ENCODE data around the gene BBS10.
"Not testable (repeated sequence)": the region's sequence is repeated elsewhere in the genome, so short reads cannot be mapped to it uniquely, and the experiment has no call there.

Gene BBS10

DNA sequence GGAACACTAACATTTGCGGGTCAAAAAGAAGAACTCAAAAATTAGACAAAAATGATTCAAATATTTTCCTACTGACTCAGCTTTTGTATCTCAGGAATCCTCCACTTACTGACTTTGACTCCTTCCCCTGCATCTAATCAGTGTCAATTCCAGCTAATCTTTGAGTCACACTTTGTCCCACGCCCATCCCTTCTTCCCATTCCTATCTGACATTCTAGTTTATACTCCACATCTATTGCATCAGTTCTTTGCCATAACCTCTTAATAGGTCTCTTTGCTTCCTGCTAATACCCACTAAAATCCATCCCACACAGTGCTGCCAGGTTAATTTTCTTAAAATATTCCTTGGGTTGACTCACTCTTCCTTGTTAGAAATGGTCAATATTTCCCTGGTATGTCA lies 19.1 kb downstream of the BBS10 start:
- no peak for DNase-seq

DNA sequence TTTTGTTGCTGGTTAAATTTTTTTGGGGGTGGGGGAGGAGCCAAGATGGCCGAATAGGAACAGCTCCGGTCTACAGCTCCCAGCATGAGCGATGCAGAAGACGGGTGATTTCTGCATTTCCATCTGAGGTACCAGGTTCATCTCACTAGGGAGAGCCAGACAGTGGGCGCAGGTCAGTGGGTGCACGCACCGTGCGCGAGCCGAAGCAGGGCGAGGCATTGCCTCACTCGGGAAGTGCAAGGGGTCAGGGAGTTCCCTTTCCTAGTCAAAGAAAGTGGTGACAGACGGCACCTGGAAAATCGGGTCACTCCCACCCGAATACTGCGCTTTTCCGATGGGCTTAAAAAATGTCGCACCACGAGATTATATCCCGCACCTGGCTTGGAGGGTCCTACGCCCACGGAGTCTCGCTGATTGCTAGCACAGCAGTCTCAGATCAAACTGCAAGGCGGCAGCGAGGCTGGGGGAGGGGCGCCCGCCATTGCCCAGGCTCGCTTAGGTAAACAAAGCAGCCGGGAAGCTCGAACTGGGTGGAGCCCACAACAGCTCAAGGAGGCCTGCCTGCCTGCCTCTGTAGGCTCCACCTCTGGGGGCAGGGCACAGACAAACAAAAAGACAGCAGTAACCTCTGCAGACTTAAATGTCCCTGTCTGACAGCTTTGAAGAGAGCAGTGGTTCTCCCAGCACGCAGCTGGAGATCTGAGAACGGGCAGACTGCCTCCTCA lies 28.5 kb downstream of the BBS10 start:
- DNase-seq = not testable (repeated sequence)

GRCh38 chr12:76318773-76319594 lies 29.2 kb downstream of the BBS10 start:
- no peak for DNase-seq

- DNase-seq = no peak
Measured at GRCh38 chr12:76317976-76318375, 30.2 kb downstream of the BBS10 start.

DNA sequence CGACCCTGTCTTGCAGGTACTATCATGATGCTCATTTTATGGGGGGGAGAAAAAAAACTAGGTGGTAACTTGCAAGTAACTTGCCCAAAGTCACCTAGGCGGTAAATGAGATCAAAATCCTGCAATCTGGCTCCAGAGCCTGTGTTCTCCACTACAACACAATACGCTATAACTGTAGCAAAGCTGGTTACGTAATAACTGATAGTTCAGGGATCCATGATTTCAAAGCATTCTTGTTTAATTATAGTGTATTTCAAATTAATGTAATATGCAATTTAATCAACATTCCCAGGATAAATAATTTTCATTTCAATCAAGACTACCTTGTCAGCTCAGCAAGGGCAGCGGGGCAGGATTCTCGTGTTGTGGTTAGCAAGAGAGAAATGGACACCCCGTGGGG lies 31.7 kb downstream of the BBS10 start:
- no peak for DNase-seq

GRCh38 chr12:76313299-76313698 lies 34.9 kb downstream of the BBS10 start:
- DNase-seq = no peak

- DNase-seq = no peak
Measured at GRCh38 chr12:76312315-76312714, 35.9 kb downstream of the BBS10 start.

GRCh38 chr12:76311796-76312195 lies 36.4 kb downstream of the BBS10 start:
- DNase-seq = no peak

- no peak for DNase-seq
Measured at GRCh38 chr12:76310110-76310509, 38.1 kb downstream of the BBS10 start.

- no peak for DNase-seq
Measured at GRCh38 chr12:76308866-76309265, 39.3 kb downstream of the BBS10 start.

- DNase-seq = no peak
Measured at GRCh38 chr12:76307083-76307482, 41.1 kb downstream of the BBS10 start.

- DNase-seq = no peak
Measured at GRCh38 chr12:76303989-76304460, 44.2 kb downstream of the BBS10 start.

DNA sequence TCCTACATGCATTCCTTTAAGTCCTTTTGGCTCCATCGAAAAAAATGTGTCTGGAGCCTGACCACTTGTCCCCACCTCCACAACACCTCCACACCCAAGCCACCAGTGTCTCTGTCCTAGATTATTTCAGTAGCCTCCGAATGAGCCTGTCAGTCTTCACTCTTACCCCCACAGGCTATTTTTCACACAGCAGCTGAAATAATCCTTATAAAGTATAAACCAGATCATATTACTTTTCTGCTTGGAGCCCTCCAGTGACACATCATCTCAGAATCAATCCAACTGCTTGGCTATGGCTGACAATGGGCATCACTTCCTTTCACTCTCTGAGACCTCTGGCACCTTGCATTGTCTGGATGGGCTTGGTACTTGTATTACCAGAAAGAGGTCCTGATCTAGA lies 44.9 kb downstream of the BBS10 start:
- no peak for DNase-seq

GRCh38 chr12:76300297-76300665 lies 47.9 kb downstream of the BBS10 start:
- DNase-seq = no peak

GRCh38 chr12:76299536-76300296 lies 48.5 kb downstream of the BBS10 start:
- no peak for DNase-seq

All from CD4-positive, alpha-beta T cell treated with Interleukin-21 for 1 hour (primary cell).